LNCAP (cell line): ENCODE results near the gene POPDC3.

Source experiments
- CTCF ChIP-seq: fragments of 450-650 bp; IDR thresholded peaks from 2 replicates; pipeline ENCODE4 v1.5.1; 2017; ENCODE audit warnings: mild to moderate bottlenecking

POPDC3 gene

GRCh38 chr6:105178636-105179035 is 1.2 kb downstream of the POPDC3 start:
- TF ChIP-seq CTCF: no peak

DNA sequence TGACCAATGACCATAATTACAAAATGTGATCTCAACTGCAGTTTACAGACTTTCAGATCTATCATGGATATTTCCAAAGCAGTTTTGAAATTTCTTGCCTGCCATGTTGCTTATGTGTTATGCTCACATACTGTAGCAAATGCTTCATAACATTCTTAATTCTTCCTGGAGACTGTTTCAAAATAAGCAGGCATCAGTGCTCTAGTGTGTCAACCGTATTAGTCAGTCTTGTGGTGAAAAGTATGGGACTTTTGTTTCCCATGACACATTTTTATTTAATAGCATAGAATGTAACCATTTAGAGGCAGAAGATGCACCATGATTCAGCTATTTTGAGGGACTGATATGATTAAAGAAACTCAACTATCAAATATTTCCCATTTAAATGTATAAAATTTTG is 1.7 kb downstream of the POPDC3 start:
- no peak for TF ChIP-seq CTCF

DNA sequence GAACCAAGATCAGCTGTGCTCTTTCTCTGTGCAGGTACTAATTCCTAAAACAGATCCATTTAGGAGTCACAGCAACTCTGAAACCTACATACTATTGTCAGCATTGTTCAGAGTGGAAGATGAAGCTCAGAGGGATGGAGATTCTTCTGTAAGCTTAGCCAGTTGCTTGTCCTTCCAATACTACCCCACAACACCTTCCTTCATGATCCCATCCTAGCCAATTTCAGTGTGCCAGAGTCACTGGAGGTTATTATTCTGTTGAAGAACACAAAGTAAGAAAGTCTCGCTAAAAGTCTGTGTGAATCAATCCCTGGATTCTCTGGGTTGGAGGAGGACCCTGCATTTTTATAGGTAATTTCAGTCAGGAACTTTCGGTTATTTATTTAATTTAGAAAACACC is 2.3 kb downstream of the POPDC3 start:
- TF ChIP-seq CTCF: no peak

DNA sequence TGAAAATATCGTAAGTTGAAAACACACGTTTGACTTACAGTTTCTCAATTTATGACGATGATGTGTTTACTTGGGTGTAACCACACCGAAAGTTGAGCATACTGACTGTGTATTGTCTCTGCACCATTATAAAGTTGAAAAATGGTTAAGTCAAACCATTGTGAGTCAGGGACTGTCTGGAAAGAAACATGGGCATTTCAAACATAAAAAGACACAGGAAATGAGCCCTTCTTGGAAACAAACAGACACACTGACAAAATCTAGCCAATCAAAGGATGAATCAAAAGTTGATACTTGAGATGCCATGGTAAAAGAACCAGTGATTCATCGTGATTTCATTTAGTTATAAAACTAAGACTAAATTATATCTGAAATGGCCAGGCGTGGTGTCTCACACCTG is 5.3 kb downstream of the POPDC3 start:
- TF ChIP-seq CTCF: no peak

- no peak for TF ChIP-seq CTCF
These were observed 9.8 kb downstream of the POPDC3 start for GRCh38 chr6:105170059-105170458.

GRCh38 chr6:105167914-105168313 is 11.9 kb downstream of the POPDC3 start:
- TF ChIP-seq CTCF: no peak

GRCh38 chr6:105164418-105164817 is 15.4 kb downstream of the POPDC3 start:
- no peak for TF ChIP-seq CTCF

- TF ChIP-seq CTCF: no peak
These were observed 16.6 kb downstream of the POPDC3 start for GRCh38 chr6:105163183-105163582.
